IMR-90 (cell line): Measurements from ENCODE around the gene GAD2.

Source experiments
- BHLHE40 ChIP-seq: fragments of 150-350 bp; IDR thresholded peaks from 2 replicates; pipeline ENCODE4 v1.6.1; 2016; ENCODE audit warnings: mild to moderate bottlenecking, low read depth, low read length
- CHD1 ChIP-seq: IDR thresholded peaks from 2 replicates; pipeline ENCODE4 v1.6.1; 2012; ENCODE audit warnings: low read depth, low read length, improper control_type of control experiment
- CTCF ChIP-seq: conservative IDR thresholded peaks from 2 replicates; pipeline ENCODE4 v1.5.1; 2012; ENCODE audit warnings: mild to moderate bottlenecking, low read depth, low read length, improper control_type of control experiment
- MAFK ChIP-seq: IDR thresholded peaks from 2 replicates; pipeline ENCODE4 v1.6.1; 2012; ENCODE audit warnings: low read depth, low read length, improper control_type of control experiment
- MXI1 ChIP-seq: IDR thresholded peaks from 2 replicates; pipeline ENCODE4 v1.6.1; 2012; ENCODE audit warnings: low read depth, mild to moderate bottlenecking, low read length, moderate library complexity, borderline replicate concordance
- POLR2A ChIP-seq: IDR thresholded peaks from 2 replicates; pipeline ENCODE4 v1.6.1; 2012; ENCODE audit warnings: mild to moderate bottlenecking, low read depth, low read length
- RAD21 ChIP-seq: IDR thresholded peaks from 2 replicates; pipeline ENCODE4 v1.6.1; 2012; ENCODE audit warnings: low read length, improper control_type of control experiment
- RCOR1 ChIP-seq: IDR thresholded peaks from 2 replicates; pipeline ENCODE4 v1.6.1; 2012; ENCODE audit warnings: mild to moderate bottlenecking, low read length, improper control_type of control experiment; ENCODE audit not compliant: insufficient replicate concordance
- RFX5 ChIP-seq: IDR thresholded peaks from 2 replicates; pipeline ENCODE4 v1.8.0; 2012; ENCODE audit warnings: low read depth, mild to moderate bottlenecking, low read length, moderate library complexity
- SMC3 ChIP-seq: fragments of 150-350 bp; IDR thresholded peaks from 2 replicates; pipeline ENCODE4 v1.6.1; 2016; ENCODE audit warnings: low read depth, mild to moderate bottlenecking, antibody characterized with exemption, low read length, moderate library complexity
- USF2 ChIP-seq: fragments of 150-350 bp; IDR thresholded peaks from 2 replicates; pipeline ENCODE4 v1.6.1; 2017; ENCODE audit warnings: mild to moderate bottlenecking, antibody characterized with exemption, low read length, low read depth

DNA sequence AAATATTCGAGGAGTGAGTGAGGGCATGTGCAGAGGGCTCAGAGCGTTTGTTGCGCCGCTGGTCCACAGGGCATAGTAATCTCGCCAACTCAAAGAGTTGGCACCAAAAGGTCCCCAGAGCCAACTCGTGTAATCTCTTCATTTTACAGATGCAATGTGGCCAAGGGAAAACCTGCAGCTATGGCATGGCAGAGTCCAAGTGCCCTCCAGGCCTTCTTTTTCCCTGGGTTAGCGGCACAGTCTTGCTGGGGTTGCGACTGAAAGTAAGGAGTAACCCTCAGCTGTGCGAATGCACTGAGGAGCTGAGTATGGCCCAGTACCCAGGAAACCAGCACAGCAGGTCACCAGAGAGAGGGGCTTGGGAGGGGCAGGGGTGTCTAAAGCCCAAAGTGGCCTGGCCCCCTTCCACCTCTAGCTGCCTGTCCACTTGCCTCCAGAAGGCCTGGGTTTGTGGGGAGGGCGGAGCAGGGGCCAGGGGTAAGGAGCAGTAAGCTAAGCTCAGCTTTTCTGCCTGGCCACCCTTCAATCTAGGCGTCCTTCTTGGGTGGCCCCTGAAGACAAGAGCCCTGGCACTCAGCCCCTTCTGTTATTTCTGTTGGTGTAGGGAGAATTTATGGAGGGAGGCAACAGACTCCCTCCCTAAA, 3.3 kb upstream of the GAD2 start:
- TF ChIP-seq CTCF = no peak
- TF ChIP-seq RCOR1 = no peak
- TF ChIP-seq POLR2A = no peak
- TF ChIP-seq BHLHE40 = no peak
- TF ChIP-seq RAD21 = no peak
- TF ChIP-seq MXI1 = no peak
- no peak for TF ChIP-seq SMC3
- TF ChIP-seq MAFK = no peak
- no peak for TF ChIP-seq RFX5
- TF ChIP-seq USF2 = no peak
- no peak for TF ChIP-seq CHD1
